Activated CD8-positive, alpha-beta memory T cell treated with anti-CD3 and anti-CD28 coated beads, Interleukin-2, amount 50 U/mL, for 1 hour (primary cell): Measurements from ENCODE around the gene MXI1.

ENCODE experiments used
- DNase-seq: peaks from one replicate; pipeline ENCODE4 v3.0.0-alpha.2; 2020; ENCODE audit errors: extremely low read depth

Gene MXI1

GRCh38 chr10:110274647-110275046 is 67.2 kb downstream of the MXI1 start:
- no peak for DNase-seq

DNA sequence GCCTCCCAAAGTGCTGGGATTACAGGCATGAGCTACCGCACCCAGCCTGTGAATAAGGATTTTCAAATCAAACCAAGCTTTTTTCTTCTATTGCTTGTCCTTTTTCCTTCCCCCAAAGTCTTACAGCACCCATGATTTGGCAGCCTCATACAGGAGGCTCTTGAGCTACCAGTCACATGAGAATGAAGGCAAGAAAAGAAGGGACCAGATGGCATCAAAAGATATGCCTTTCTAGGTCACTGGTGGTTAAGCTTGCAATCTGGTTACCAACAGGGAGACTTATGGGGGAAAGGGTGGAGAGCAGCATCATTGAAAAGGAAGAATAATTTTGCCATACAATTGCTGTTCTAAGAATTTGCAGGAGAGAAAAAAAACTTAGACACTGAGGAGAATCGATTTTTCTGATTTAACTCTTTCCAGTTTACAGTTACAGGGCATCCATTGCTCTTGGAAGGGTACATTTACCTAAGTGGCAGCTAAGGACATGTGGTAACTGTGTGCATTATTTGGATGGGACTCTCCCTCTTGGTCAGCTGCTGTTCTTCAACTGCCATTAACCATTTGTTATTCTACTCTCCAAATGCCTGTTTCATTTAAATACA is 67.8 kb downstream of the MXI1 start:
- no peak for DNase-seq

GRCh38 chr10:110276603-110277002 is 69.2 kb downstream of the MXI1 start:
- DNase-seq = no peak

DNA sequence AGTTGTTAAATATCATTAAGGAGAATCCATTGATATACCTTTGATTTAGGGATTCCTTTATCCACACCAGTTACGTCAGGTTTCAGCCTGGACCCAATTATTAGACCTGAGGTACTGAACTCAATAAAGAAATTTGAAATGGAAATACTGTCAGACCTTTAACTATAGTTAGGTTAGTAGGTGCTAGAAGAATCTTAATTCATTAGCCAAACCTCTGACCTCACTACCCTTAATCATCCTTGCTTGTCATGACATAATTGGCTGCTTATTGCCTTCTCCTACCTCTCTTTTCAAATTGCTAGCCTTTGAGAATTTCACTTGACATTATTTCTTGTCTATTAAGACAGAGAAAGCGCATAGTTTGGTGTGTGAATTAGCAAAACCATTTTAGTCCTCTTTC is 70.2 kb downstream of the MXI1 start:
- DNase-seq = no peak

GRCh38 chr10:110278562-110279406 is 71.4 kb downstream of the MXI1 start:
- no peak for DNase-seq

DNA sequence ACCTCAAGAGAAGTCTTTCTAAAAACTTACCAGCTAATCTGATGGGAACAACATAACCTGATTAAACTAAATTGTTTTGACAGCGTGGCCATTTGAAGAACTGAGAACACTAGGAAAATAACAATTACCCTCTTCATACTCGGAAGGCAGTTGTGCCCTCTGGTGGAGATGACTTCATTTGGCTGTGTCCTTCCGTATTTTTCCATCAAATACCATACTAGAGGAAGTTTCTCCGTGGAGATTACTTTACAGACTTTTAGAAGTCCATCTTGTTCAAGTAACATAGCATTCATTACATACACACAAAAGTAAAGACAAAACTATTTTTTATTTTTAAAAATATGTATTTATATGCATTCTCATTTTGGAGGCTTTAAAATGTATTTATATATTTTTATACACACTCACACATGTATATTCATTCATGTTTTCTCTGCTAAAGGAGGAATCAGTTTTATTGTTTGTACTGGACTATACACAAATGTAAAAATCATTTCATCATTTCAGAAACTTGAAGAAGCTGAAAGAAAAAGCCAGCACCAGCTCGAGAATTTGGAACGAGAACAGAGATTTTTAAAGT is 72.1 kb downstream of the MXI1 start:
- DNase-seq = no peak

- DNase-seq = no peak
Measured at GRCh38 chr10:110284262-110284661, 76.9 kb downstream of the MXI1 start.

DNA sequence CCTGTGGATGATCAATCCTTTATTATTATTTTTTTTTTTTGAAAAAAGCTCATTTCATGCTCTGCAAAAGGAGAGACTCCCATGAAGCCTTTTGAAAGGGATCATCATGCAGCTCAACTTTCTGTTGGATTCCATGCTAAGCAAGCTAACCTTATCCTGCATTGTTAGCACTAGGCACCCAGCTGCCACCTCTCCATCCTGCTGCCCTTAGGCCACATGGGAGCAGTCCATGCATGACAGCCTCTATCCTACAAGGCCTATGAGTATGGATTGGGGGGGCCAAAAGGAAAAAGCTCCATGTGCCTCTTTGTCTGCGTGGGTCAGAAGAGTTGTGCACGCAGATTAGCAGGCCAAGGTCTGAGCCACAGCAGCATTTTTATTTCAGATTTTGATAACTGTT is 78.1 kb downstream of the MXI1 start:
- no peak for DNase-seq

GRCh38 chr10:110286841-110287240 is 79.4 kb downstream of the MXI1 start:
- DNase-seq = no peak

DNA sequence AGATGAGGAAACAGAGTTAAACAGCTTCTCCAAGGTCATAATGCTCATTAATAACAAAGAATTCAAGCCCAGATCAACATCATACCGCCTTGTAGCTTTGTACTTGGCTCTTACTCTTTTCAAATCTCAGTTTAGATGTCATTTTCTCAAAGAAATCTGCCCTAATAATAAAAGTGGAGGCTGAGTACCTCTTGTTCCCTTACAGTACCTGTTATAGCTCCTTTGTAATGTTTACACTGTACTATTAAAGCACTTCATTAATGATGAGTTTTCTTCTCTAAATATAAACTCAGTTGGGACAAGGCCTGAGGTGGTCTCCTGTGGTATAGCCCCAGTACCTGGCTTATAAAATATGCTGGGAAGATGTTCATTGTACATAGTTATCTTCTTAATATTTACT is 89.6 kb downstream of the MXI1 start:
- DNase-seq = no peak

DNA sequence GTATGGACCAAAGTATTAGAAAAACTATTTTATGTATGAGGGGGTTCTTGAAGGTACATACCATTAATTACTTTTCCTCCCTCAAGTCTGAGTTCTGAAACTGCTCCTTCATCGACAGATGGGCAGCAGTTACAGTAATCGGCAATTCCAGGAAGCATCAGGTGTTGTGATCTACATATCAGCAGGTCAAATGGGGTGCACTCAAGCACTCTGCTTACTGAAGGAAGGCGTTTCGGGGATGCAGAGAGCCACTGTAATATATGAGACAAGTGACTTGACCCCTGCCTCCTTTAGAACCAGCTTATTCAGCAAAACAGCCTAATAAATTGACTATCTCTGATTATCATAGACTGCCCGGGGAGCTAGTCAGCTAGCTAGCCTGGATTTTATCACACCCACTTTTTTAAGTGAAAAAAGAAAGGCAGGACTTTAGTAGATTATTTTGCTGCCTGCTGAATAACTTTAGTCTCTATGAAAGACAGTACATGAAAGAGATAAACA is 93.1 kb downstream of the MXI1 start:
- DNase-seq = no peak

DNA sequence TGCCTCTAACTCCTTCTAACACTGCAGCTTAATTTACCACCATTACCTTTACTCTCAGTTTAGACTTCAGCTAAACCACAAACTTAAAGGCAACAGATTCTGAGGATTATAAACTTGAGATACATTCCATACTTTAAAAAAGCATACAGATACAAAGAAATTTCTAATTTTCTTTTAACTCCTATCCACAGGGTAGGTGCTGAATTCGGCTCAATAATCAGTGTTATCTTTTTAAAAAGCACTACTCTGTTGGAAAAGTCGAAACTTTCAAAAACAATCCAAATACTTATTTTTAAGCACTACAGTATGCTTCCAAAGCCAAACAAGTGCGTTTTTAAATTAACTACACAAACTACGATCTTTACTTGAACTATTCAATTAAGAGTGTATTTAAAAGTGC is 96.3 kb downstream of the MXI1 start:
- no peak for DNase-seq

- DNase-seq = no peak
Measured at GRCh38 chr10:110304394-110304779, 97.0 kb downstream of the MXI1 start.

DNA sequence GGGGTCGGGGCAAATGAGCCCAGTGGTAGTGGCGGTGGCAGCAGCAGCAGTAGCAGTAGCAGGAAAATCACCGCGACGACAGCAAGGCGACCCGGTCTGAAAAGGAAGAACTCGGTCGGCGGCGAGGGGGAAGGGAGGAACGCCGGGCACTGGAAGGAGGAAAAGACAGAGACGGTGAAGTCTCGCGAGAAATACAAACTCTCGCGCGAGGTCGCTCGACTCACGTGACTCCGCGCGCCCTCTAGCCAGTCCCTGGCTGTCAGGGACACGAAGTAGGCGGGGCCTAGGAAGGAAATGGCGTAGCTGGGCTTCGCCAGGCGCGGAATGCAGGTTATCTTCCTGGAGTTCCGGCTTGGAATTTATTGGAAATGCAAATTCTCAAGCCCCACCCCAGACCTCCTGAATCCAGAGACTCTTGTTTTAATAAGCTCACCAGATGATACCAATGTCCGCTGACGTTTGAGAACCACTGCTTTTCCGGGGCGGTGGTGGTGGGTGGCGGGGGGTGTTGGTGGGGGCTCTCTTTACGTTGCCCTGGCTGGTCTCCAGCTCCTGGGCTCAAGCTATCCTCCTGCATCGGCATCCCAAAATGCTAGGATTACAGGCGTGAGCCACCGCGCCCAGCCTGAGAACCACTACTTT is 97.5 kb downstream of the MXI1 start, which contains the start of gene SMNDC1:
TSS of gene SMNDC1 (minus strand) at position 141 of the 642 bp plus-strand sequence. CDS start 1,333 bp downstream, outside the sequence.
- peak; percentile 86 for DNase-seq

DNA sequence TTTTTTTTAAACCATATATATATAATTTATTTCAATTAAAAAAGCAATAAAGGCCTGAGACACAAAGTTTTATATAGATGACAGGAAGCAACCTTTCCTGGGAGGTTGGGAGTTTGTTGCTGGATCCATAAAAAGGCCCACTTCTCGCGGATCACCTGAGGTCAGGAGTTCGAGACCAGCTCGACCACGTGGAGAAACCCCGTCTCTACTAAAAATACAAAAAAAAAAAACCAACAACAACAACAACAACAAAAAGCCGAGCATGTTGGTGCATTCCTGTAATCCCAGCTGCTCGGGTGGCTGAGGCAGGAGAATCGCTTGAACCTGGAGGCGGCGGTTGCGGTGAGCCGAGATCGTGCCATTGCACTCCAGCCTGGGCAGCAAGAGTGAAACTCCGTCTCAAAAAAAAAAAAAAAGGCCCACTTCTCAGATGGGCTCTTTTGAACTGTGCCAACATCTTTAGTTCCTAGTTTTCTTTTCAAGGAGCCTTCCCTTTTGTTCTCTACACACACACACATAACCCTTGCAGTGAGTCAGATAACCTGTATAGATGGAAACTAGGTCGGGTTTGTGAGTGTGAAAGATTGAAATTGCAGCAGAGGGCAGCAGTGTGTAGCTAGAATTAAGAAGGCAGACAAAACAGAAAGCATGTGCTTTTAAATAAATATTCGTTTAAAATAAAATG is 98.5 kb downstream of the MXI1 start:
- DNase-seq = peak; percentile 32

DNA sequence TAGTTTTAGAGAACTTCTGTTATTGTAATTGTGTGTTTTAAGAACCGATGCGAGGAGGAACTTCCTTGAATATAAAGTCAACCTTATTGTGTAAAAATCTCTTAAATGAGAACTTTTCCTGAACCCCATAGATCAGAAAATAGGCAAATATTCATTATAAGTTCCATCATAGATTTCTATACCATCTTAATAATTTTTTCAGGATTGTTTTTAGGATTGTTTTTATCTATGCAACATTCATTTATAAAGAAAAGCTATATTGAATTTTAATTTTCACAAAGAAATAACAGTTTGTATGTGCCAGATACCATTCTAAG is 99.0 kb downstream of the MXI1 start:
- no peak for DNase-seq

- DNase-seq = no peak
Measured at GRCh38 chr10:110307805-110308204, 100.4 kb downstream of the MXI1 start.

DNA sequence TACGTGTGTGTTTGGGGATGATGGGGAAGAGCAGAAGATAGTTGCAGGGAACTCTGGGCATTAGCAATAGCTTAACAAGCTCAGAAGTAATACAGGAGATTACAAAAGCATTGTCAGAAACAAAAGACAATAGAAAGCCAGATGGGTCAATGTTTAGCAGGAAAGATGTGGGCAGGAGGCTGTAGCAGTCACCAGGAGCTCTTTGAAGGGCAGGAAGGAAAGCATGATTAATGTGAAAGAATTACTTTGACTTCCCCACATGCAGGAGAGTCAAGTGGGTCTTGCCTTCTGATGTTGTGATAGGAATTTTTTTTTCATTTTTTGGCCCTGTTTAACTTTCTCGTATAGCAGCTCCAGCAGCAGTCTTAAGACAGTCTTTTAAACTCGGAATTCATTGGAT is 103.3 kb downstream of the MXI1 start:
- DNase-seq = no peak

DNA sequence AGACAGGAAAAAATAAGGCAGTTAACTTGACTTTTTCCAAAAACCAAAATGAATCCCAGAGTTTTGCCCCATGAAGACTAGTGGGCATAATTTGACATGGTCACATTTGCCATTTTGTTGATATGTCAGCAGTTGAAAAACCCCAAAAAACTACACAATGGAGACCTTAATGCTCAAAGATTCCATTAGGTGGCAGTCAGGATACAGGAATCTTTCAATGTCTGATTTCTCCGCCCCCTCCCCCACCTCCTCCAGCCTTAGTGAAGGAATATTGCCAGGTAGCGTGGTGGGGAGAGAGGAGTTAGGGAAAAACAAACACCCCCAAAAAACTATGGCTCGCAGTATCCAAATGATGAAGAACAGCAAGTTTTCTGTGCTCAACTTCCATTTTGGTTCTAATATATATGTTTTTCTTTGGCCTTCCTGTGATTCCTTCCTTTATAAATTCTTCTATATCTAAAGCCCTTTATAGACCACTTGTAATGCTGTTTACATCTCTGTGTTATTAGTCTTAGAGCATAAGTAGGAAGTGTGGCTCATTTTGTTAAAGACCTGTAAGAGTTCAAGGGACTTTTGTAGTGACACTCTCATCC is 104.0 kb downstream of the MXI1 start:
- no peak for DNase-seq

DNA sequence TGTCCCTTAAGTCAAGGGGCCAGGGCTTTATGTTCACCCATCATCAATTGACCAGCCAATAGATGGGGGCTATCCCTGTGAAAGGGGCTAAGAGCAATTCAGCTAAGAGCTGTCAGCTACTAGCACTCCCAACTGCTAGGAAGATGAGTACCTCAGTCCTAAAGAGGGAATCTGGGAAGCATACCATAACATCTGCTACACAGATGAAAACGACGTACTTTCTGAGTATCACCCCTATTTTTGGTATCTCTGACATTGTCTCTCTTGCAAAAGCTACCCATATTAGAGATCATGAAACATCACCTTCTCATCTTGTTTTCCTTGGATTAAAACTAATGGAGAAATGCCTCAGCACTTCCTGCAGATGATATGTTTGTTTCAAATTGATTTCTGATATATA is 104.8 kb downstream of the MXI1 start:
- DNase-seq = no peak

DNA sequence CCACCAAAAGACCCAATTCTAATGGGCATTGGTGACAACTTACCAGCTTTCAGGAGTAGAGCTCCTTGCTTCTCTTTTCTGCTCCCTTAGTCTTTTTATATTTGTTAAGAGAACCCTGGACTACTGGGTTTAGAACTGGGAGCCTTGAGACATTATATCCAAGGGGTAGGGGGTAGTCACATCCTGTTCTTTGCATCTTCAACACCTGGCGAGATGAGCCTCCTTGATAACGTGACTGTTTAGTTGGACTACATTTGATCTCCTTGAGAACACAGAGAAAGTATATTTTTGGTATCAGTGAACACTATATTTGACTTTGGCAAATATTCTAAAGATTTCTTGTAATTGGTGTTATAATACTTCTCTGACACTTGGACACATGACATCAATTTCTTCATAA is 106.3 kb downstream of the MXI1 start:
- no peak for DNase-seq
